Left kidney (tissue), 8 donors: ENCODE data around the gene TUBB8. TPM values are rescaled to one million over a fixed set of nuclear protein-coding genes. Genes with fewer than 3 reads are reported as not detected.
"Not testable (repeated sequence)": the region's sequence is repeated elsewhere in the genome, so short reads cannot be mapped to it uniquely, and the experiment has no call there.

Experiments used
- DNase-seq: peaks from one replicate; pipeline ENCODE4 v3.0.0-alpha.2; 2013
- long read RNA-seq, 8 donors: transcript quantifications; one replicate each; lab custom pipeline, GENCODE V29; 2026
- polyA plus RNA-seq: library from polyadenylated mRNA; unstranded; fragments of 120-200 nt; gene quantifications from one replicate; pipeline ENCODE4 v1.2.1, GENCODE V29; 2013; ENCODE audit not compliant: insufficient read length

TUBB8 gene
- polyA plus RNA-seq = 1.1 TPM
- long read RNA-seq, donor 1 = 0 reads
- long read RNA-seq, donor 2 = 0 reads
- long read RNA-seq, donor 3 = 0 reads
- long read RNA-seq, donor 4 = 0 reads
- long read RNA-seq, donor 5 = 0 reads
- long read RNA-seq, donor 6 = 0 reads
- long read RNA-seq, donor 7 = 0 reads
- long read RNA-seq, donor 8 = 0 reads

DNA sequence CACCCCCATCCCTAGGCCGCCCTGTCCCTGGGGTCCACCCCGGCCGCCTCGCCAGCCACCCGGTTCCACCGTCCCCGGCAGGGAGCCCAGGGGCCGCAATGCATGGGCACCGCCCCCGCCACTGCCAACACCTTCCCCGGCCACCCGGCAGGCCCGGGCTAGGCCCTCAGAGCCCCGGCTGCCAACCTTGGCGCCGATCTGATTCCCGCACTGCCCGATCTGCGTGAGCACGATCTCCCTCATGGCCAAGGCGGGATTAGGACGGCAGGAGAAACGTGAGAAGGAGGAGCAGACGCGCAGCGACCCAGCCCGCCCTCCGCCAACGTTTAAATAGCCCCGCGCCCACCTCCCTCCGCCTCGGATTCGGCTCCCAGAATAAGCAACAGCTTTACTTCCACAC lies at the start of gene TUBB8:
Gene TUBB8, minus strand, starts transcription at position 301 of the 400 bp plus-strand sequence. Its CDS starts 58 bp downstream, at position 243.
- no peak for DNase-seq

DNA sequence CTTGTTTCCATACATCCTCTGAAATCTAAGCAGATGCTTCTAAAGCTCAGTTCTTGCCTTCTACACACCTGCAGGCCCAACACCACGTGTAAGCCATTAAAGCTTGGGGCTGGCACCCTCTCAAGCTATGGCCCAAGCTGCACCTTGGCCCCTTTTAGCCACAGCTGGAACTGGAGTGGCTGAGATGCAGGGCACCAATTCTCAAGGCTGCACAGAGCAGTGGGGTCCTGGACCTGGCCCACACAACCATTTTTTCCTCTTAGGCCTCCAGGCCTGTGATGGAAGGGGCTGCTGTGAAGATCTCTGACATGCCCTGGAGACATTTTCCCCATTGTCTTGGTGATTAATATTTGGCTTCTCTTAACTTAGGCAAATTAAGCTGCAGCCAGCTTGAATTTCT lies 47.4 kb upstream of the TUBB8 start:
- DNase-seq = no peak

DNA sequence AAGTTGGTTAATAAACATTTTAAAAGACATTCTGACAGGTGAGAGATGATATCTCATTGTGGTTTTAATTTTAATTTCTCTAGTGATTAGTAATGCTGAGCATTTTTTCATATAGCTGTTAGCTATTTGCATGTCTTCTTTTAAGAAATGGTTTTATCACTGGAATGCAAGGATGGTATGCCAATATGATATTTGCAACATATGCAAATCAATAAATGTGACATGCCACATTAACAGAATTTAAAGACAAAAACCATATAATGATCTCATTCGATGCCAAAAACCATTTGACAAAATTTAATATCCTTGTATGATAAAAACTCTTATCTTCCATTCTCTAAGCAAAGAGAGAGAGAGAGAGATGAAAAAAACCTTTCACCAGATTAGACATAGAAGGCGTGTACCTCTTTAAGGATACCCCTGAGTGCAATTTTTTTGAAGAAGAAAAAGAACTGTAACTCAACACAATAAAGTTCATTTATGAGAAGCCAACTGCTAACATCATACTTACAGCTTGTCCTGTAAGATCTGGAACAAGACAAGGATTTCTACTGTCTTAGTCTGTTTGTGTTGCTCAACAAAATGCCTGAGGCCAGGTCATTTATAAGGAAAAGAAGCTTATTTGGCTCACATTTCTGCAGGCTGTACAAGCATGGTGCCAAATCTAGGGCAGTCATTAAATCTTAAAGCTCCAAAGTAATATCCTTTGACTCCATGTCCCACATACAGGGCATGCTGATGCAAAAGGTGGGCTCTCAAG lies 46.4 kb upstream of the TUBB8 start:
- no peak for DNase-seq

DNA sequence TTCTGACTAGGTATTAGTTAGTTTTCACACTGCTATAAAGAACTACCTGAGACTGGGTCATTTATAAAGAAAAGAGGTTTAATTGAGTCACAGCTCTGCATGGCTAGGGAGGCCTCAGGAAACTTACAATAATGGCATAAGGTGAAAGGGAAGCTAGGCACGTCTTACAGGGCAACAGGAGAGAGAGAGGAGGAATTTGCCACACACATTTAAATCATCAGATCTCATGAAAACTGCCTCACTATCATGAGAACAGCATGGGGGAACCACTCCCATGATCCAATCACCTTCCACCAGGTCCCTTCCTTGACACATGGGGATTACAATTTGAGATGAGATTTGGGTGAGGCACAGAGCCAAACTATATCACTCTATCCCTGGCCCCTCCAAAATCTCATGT lies 45.5 kb upstream of the TUBB8 start:
- no peak for DNase-seq

DNA sequence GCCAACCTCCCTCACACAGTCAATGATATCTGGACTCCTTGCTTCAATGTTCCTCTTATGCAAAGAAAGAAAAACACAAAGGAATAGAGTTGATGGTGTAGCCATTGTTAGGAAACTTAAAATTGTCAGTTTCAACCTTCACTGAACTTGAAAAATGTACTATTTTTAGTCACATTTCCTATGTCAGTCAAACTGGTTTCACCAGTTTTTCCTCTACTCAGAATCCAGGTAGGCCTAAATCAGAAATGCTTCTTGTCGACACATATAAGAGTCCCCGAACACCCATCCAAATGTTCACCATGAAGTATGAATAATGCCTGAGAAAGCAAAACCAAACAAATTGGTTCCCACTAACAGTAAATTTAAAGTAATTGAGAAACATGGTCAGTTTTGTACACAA lies 43.8 kb upstream of the TUBB8 start:
- peak; percentile 43 for DNase-seq

DNA sequence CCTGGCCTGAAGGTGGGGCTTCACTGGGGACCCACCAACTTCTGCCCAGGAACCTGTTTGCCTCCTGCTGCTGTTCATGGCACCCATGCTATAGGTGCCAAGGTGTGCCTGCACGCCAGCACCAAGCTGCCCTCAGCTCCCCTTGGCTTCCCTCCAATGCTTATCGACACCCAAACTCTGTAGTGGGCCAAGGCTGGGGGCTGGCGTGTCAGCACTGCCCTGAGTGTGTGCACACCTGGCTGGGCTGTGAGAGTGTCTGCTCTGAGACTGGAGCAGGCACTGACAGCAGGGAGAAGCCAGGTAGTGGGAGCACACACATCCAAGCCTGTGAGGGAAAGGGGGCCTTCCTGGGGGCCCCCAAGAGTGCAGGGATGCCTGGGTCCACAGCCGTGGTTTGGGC lies 43.1 kb upstream of the TUBB8 start:
- no peak for DNase-seq

DNA sequence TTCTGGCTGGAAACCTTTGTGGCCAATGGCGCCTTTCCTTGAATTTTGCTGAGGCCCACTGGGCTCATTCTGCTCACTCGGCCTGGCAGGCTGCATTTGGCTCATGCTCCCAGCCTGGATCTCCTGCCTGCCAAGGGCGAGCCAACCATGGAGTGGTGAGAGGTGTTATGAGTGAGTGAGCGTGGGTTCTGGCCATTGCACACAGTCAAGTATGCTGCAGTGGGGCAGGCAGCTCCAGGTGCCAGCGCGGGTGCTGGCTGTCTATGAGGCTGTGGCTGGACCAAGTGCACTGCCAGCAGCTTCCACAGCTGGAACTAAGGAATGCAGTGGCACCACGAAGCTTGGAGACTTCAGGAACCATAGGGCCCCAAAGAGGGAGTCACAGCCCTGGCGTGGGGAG lies 42.2 kb upstream of the TUBB8 start:
- DNase-seq = no peak

DNA sequence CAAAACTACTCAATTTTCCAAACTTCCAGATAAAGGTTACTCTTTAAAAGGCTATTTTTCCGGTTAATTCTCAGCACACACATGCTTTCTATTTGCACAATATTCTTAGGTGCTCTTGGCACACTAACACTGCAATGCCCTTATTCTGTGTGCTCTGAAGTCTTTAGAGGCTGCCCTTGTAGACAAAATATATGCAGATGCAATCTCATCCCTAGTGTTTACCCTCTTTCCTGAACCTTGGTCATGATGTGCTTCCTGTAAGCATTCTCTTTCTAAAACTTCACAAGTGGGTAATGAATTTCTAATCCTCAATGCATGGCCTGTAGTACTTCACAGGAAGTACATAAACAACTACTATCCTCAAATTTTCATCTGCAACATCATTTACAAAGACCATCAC lies 41.1 kb upstream of the TUBB8 start:
- DNase-seq = no peak

DNA sequence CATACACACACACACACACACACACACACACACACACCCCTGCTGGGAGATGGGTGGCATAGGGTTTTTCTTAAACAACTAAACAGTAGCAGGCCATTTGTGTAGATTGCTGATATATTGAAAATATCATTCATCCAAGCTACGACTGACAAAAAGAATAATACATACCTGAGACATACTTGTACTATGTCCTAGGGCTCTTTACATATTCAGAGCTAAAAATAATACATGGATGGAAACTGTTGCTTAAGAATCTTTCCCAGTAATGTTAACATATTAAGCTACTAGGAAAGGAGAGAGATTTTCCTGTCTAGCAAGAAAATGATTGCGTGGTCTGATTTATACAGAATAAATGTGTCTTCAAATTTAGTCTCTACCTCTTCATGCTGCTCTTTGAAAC lies 40.2 kb upstream of the TUBB8 start:
- no peak for DNase-seq

DNA sequence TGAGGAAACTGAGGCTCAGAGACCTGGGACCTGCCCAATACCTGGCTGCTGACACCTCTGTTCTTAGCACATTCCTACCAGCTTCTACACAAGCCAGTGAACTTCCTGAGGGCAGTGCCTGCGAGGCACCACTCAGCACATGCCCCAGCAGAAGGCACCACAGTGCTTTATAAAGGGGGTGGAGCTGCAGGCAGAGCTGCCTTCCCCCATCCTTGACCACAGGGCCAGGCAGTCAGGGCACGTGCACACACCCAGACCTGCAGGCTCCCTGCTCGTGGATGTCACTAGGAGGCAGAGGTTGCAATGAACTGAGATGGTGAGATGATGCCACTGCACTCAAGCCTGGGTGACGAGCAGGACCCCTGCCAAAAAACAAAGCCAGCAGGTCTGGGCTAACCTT lies 39.2 kb upstream of the TUBB8 start:
- DNase-seq = no peak

DNA sequence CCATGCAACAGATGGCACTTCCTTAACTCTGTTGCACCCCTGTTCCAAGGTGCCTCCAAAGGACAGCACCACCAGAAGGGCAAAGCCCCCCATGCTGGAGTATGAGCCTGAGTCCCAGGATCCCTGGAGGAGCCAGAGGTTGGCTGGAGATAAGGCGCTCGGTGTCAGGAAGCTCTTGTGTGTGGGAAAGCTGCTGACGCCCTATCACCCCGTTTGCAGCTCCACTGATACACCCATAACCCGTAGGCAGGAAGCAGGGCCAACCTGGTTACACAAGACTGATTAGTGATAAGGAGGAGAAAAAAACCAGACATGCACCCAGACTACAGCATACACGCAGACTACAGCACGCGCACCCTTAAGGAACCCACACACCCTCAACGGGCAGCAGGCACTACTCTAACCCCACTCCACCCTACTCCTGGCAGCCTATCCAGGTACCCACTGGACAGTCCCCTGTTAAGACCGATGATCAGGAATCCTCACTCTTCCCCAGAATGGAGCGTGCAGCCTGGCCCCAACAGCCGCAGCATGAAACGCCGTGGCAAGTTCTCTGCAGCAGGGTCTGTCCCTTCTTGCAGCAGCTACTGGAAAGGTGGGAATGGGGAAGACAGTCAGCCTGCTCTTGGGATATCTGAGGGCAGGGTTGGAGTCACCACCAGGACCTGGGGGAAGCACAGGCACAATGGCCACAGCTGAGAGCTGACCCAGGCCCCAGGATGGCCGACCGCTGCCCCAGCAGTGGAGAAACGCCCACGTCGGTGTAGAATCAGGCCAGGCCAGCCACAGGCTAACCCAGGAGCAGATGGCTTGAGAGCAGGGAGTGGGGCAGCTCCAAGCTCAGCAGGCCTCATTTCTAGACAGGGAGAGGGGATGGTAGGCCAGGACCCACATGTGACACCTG lies 38.3 kb upstream of the TUBB8 start:
- no peak for DNase-seq

DNA sequence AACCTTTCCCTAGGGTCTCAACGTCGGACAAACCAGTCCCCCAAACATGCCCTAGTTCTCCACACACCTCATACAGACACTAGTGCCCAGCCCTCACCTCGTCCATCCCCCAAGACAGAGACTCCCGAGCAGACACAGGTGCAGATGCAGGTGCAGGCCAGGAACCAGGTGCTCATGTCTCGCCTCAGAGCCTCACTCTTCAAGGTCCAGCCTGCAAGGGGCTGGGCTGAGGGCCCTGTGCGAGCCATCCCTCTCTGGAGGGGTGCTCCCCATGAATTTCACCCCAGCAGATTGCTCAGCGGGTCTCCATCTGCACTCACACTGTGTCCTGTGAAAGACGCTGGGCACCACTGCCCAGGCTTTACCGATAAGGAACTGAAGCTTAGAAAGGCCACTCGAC lies 36.9 kb upstream of the TUBB8 start:
- DNase-seq = no peak

DNA sequence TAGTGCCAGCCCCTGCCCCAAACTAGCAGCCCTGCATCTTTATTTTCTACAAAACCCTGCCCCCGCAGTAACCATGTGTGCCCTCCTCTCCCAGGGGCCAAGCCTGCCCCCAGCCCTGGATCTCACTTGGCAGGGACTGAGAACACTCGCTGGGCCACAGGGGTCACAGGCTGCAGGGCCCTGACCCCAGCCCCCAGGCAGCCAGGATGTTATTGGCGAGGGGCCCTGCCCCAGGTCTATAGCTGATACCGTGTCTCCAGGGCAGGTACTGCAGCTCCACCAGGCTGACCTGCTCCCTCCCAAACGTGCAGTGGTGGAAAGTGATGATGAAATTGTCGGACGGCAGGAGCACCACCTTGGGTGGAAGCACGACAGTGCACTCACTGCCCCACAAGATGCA lies 35.9 kb upstream of the TUBB8 start:
- no peak for DNase-seq

DNA sequence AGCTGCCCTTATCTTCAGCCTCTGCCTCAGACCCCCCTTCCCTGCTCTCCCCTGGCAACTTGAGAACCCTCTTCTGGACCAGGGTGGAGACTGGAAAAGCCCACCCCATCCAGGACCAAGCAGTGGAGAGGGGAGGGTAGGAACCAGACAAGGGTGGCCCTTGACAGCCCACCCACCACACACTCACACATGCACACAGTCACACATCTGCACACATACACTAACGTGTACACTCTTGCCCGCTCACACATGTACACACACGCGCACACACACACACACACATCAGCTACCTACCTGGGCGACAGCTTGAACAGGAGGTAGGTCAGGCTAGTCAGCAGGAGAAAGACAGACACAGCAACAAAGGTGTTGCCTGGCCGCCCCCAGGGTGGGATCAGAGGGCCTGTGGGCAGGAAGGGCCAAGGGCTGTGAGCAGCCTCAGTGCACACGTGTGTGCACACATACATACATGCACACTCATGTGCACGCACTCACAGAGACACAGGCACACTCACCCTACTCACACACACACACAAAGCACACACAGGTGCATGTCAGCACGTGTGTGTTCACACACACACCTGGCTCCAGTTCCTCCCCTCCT lies 34.9 kb upstream of the TUBB8 start:
- no peak for DNase-seq

DNA sequence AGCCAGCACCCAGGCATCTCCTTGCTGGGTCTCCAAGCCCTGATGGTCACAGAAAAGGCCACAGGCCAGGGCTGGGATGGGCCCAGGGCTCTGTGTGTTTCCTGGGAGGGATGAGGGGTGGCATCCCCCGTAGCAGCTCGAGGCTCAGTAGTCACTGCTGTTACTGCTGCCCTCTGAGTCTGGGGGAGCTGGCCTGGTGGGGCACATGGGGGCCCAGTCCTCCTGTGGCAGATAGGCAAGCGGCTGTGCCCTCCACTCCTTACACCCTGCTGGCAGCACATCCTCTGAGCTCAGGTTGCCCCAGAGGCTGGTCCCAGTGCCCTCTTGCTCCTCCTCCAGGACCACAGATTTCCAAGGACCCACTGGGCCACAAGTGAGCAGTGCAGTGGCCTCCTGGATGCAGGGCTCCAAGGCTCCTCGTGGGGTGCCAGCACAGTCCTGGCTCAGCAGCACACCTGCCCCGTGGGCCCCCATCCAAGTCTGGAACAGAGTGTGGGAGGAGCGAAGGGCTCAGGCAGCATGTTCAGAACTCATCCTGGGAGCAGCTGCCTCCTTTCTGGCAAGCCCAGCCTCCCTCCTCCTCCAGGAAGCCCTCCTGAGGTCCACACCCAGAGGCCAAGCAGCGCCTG lies 31.5 kb upstream of the TUBB8 start:
- no peak for DNase-seq

DNA sequence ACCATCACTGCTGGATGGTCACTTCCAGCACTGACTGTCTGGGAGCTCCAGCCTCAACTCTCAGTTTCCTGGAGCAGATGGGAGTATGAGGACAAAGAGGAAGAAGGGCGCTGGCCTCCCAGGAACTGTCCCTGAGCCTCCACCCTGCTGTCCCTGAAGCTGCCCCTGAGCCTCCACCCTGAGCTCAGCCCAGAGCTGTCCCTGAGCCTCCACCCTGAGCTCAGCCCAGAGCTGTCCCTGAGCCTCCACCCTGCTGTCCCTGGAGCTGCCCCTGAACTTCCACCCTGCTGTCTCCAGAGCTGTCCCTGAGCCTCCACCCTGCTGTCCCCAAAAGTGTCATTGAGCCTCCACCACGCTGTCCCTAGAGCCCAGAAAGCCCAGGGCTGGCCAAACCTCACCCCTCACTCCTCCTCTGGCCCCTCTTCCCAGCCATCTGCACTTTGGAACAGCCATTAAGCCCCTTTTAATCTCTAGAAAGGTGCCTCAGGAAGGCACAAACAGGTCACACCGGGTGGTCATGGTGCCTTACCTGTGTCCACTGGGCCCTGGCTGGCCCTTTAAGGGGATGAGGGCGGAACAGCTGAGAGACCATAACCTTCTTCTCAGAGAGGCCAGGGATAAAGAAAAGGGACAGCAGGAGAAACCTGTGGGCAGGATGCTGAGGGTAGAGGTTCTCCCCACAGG lies 30.6 kb upstream of the TUBB8 start:
- DNase-seq = no peak

DNA sequence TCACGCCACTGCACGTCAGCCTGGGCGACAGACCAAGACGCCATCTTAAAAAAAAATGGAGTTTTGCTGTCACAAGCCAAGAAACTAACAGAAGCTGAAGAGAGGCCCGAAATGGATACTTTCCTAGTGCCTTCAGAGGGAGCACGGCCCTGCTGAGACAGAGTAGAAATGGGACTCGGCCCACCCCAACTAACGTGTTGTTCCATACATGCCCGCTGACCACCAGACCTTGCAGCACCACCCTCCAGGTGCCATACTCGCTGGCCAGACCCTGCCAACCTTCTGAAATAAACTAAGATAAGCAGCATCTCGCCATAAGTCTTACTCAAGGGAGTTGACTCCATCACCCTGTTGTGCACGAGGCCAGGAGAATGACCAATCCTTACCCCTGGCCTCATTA lies 29.5 kb upstream of the TUBB8 start:
- no peak for DNase-seq

DNA sequence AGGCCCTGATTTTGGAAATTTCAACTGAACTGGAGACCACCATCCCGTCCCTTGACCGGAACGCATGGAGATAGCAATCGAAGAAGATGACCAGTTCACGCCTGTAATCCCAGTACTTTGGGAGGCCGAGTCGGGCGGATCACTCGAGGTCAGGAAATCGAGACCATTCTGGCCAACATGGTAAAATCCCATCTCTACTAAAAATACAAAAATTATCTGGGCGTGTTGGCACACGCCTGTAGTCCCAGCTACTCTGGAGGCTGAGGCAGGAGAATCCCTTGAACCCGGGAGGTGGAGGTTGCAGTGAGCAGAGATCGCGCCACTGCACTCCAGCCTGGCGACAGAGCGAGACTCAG lies 25.1 kb upstream of the TUBB8 start:
- not testable (repeated sequence) for DNase-seq

DNA sequence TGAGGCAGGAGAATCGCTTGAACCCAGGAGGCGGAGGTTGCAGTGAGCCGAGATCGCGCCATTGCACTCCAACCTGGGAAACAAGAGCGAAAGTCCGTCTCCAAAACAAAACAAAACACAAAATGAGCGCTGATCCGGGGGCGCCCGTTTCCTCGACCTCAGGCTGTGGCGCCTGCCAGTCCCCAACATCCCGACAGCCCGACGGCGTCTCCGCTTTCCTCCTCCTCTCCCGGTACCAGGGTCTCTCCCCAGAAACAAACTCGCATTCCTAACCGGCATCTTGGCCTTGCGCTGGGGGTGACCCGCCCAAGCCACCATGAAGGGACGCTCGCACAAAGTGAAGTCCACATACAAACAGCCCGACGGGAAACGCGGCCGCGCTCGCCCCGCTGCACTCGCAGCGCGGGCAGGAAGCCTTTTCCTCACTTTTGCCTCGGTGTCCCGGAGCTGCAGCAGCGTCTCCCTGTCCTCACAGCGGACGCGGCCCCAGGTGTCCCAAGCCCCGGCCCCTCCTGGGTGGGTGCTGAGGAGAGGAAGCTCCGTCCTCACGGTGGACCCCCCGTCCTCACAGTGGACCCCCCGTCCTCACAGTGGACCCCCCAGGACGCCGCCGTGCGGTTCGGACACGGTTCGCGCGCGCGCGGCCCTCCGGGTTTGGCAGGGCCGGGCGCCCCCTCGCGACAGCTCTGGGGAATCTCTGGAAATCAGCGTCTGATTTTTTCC lies 24.6 kb upstream of the TUBB8 start:
- DNase-seq = peak; percentile 60

DNA sequence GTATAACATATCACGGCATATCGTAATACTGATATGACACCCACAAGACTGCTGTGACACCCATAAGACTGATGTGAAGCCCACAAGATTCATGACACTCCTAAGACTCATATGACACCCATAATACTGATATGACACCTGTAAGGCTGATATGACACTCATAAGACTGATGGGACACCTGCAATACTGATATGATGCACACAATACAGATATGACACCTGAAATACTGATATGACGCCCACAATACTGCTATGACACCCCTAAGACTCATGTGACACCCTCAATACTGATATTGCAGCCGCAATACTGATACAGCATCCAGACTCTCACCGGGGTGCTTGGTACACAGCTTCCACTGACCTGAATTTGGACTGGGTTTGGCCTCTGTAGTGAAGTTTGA lies 19.1 kb upstream of the TUBB8 start:
- not testable (repeated sequence) for DNase-seq

DNA sequence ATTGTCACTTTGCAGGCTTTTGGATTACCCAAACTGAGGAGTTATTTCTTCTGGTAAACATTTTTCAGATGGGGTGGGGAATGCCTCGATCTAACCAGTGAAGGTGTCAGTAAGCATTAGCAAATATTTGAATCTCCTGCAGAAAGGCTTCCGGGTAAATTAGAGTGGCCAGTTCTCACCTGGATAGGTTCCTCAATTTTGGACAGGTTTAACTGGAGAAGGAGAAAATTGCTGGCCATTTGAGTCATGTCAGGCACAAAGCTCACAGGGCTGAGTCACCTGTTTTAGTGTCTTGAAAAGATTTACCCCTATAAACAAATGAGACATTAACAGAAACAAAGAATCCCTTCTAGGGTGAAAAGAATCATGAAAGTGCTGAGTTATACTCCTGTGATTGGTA lies 830 bp upstream of the TUBB8 start:
- DNase-seq = not testable (repeated sequence)
